T-helper 2 cell treated with Interferon-gamma antibody and Interleukin-4, amounts not matched to agents 5 μg/mL and 100 μg/mL, for 36 hours (primary cell): ENCODE results near the gene CD48.
A peak's percentile ranks its signal among the peaks of the same experiment; 100 is the strongest.

Experiments
- DNase-seq: peaks from one replicate; pipeline ENCODE4 v3.0.0; 2021; ENCODE audit warnings: low spot score
- H3K27ac Mint-ChIP-seq: one replicate; pipeline ENCODE4 v1.8.0; 2021; ENCODE audit warnings: mild to moderate bottlenecking, mixed read lengths
- H3K27me3 Mint-ChIP-seq: one replicate; pipeline ENCODE4 v1.8.0; 2021; ENCODE audit warnings: low read depth, mixed read lengths
- H3K36me3 Mint-ChIP-seq: one replicate; pipeline ENCODE4 v1.8.0; 2021; ENCODE audit warnings: low read depth, mixed read lengths
- H3K4me1 Mint-ChIP-seq: one replicate; pipeline ENCODE4 v1.8.0; 2021; ENCODE audit warnings: low read depth, mixed read lengths
- H3K4me3 Mint-ChIP-seq: one replicate; pipeline ENCODE4 v1.8.0; 2022; ENCODE audit warnings: mild to moderate bottlenecking, moderate library complexity, mixed read lengths
- H3K9me3 Mint-ChIP-seq: one replicate; pipeline ENCODE4 v1.8.0; 2021; ENCODE audit warnings: mixed read lengths

CD48 gene

GRCh38 chr1:160629286-160630210 lies 82.1 kb downstream of the CD48 start:
- Mint-ChIP-seq H3K4me3 (peak overlapping the region; percentile 76), H3K9me3 (peaks cover 3% of the 10 kb centered on the region), H3K36me3 (peaks cover 90% of the 10 kb centered on the region), H3K27ac (peak overlapping the region; percentile 99), H3K4me1 (peaks cover 95% of the 10 kb centered on the region), H3K27me3 (no peaks in the 10 kb centered on the region)
- DNase-seq: peak; percentile 56

- H3K36me3 Mint-ChIP-seq: peaks cover 89% of the 10 kb centered on the region
- H3K4me1 Mint-ChIP-seq: peaks cover 95% of the 10 kb centered on the region
These were observed 82.8 kb downstream of the CD48 start for GRCh38 chr1:160628799-160629263.

More at GRCh38 chr1:160628799-160629263, 82.8 kb downstream of the CD48 start:
- Mint-ChIP-seq H3K27me3 (no peaks in the 10 kb centered on the region), H3K27ac (peak overlapping the region; percentile 99), H3K4me3 (peak overlapping the region; percentile 76), H3K9me3 (peaks cover 3% of the 10 kb centered on the region)
- DNase-seq: no peak
